Prostate gland (tissue), 2 donors: Measurements from ENCODE around the gene DUXA.

Experiments used
- CTCF ChIP-seq, 4 experiments: fragments of 200-600 bp in 2 of 4; fragments of 450-650 bp in 2 of 4; sonication (generic) in 2 of 4; IDR thresholded peaks; 1 replicate in 3 of 4; 2 replicates in 1 of 4; pipeline ENCODE4 v1.5.1; 2016 to 2019; ENCODE audit warnings: antibody characterized with exemption in 4 of 4, mild to moderate bottlenecking in 2 of 4, moderate library complexity in 2 of 4
- POLR2A ChIP-seq: fragments of 450-650 bp; IDR thresholded peaks from one replicate; pipeline ENCODE4 v1.6.1; 2016; ENCODE audit warnings: antibody characterized with exemption, mild to moderate bottlenecking
- POLR2AphosphoS5 ChIP-seq: sonication (generic); formaldehyde crosslinking; IDR thresholded peaks from one replicate; pipeline ENCODE4 v1.6.1; 2017; ENCODE audit warnings: antibody characterized with exemption

GRCh38 chr19:57212109-57212508, 44.8 kb upstream of the DUXA start:
- TF ChIP-seq POLR2AphosphoS5 = no peak
- TF ChIP-seq CTCF (IDR thresholded peaks at IDR 0.05) = no peak
- TF ChIP-seq POLR2A = no peak
